ENCODE measurements around the gene USF2. TPM values are rescaled to one million over a fixed set of nuclear protein-coding genes. Genes with fewer than 3 reads are reported as not detected.
"Not testable (repeated sequence)": the region's sequence is repeated elsewhere in the genome, so short reads cannot be mapped to it uniquely, and the experiment has no call there.

USF2 gene
- total RNA-seq, 1 donor from 2014 or later = 137 TPM

GRCh38 chr19:35239597-35239996 lies 29.2 kb upstream of the USF2 start:
- intact Hi-C loops (cut with DNase I); DNase-seq (ENCODE audit: low spot score); ATAC-seq: not testable (repeated sequence)

- no peak for ATAC-seq
Measured at GRCh38 chr19:35240327-35240726, 28.4 kb upstream of the USF2 start.

DNA sequence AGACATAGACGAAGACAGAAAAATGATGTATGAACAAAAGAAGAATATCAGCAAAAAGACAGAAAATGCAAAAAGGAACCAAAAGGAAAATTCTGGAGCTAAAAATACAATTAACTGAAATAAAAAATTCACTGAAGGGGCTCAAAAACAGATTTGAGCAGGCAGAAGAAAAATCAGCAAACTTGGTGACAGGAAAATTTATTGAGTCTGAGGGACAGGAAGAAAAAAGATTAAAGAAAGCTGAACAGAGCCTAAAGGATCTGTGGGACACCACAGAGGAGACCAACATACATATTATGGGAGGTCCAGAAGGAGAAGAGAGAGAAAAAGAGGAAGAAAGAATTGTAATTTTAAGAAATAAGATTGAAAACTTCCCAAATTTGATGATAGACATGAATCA lies 27.3 kb upstream of the USF2 start:
- intact Hi-C loops (cut with DNase I) = no loop called here
- no peak for ATAC-seq

More at GRCh38 chr19:35240327-35240726, 28.4 kb upstream of the USF2 start:
- no peak for DNase-seq (ENCODE audit: low spot score)
- intact Hi-C loops (cut with DNase I) = no loop called here

GRCh38 chr19:35246466-35247092 lies 22.2 kb upstream of the USF2 start:
- intact Hi-C loops (cut with DNase I) = no loop called here
- ATAC-seq (no peak), DNase-seq (ENCODE audit: low spot score) (no peak)

More for the DNA sequence above, 27.3 kb upstream of the USF2 start:
- DNase-seq (ENCODE audit: low spot score) = no peak

DNA sequence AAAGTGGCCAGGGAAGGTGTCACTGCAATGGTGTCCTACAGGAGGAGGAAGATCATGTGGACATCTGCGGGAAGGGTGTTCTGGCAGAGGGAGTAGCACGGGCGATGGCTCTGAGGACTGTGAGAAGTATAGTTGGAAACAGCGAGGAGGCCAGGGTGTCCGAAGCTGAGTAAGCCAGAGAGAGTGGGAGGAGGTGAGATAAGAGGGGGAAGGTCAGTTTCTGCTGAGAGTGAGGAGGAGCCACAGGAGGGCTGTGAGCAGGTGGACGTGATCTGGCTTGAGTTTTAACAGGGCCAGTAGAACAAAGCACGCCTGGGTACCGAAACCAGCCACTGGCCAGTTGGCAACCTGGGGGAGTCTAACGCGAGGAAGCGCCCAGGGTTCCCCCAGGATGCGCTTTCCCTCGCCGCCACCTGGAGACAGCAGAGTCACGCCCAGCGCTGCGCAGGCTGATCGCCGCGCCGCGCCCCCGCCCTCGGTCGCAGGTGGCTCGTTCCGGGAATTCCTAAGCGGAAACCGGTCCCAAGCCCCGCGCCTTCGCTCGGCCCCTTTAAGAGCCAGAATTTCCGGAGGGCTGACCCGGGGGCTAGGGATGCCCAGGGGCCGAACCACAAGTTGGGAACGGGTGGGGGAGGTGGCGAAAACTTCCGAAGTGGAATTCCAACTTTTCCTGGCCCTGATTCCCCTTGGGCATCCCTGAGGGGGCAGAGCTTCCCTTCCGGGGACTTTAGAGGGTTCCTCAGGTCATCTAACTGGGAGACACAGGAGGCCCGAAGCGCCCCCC lies 21.0 kb upstream of the USF2 start:
- intact Hi-C loops (cut with DNase I) = no loop called here
- no peak for DNase-seq (ENCODE audit: low spot score)
- peak; percentile 53 for ATAC-seq

GRCh38 chr19:35248310-35249145 lies 20.2 kb upstream of the USF2 start, which contains the start of gene LSR:
TSS of gene LSR (plus strand) at chr19:35249002. CDS start at chr19:35249023, 21 bp downstream.
- DNase-seq (ENCODE audit: low spot score) = no peak
- intact Hi-C loops (cut with DNase I) = no loop called here

DNA sequence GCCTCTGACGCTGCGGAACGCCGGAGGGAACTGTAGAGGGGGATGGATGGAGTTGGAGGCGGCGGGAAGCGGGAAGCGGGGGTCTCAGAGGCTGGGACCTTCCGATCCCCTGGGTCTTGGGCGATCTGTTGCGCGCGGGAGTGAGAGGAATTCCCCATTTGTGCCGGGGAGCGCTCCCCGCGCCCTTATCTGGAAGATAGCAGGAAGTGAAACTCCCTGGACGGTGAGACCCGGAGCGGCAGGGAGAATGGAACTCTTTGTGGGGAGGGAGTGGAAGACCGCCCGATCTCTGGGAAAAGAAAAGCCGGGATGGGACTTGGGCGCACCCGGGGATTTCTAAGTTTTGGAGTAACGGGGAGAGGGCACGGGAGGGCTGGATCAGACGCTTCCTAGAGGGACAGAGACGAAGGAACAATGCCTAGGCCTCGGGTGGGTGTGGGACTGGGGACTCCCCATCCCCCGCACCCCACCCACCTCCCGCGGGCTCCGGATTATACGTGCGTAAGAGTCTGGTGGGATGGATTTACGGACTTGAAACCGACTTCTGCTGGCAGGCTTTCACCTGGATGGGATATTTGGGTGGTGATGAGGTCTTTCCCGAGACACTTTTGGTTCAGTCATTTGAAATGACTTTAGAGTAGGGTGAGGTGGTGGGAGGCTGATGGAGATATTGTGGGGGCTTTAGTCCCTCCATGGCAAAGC lies 19.5 kb upstream of the USF2 start:
- intact Hi-C loops (cut with DNase I) = no loop called here
- DNase-seq (ENCODE audit: low spot score) = no peak
- no peak for ATAC-seq

More at GRCh38 chr19:35248310-35249145, 20.2 kb upstream of the USF2 start, which contains the start of gene LSR:
- ATAC-seq = peak; percentile 65

DNA sequence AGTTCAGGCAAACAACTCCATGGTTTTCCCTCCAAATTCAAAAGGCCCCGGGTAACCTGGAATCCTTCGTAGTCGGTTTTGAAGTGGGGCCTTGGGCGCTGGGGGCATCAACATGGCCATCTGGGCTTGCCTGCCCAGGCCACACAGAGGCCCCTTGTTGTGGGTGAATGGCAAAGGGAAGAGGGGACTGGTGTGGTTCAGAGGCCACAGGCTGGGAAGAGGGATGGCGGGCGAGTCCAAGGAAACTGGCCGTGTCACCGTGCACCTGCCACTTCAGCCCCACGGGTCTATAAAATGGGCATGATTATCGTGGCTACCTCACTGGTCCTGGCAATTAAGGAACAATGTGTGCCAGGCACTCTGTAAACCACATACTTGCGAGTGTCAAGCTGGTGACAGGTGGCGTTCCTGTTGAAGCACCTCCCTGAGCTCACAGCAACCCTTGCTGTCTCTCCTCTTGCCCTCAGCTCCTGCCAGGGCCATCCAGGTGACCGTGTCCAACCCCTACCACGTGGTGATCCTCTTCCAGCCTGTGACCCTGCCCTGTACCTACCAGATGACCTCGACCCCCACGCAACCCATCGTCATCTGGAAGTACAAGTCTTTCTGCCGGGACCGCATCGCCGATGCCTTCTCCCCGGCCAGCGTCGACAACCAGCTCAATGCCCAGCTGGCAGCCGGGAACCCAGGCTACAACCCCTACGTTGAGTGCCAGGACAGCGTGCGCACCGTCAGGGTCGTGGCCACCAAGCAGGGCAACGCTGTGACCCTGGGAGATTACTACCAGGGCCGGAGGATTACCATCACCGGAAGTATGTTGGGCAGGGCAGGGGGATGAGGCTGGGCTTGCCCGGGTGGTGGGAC lies 18.7 kb upstream of the USF2 start:
- DNase-seq (ENCODE audit: low spot score) = no peak
- no peak for ATAC-seq
- intact Hi-C loops (cut with DNase I) = no loop called here

GRCh38 chr19:35251456-35251855 lies 17.3 kb upstream of the USF2 start:
- DNase-seq (ENCODE audit: low spot score) (no peak), ATAC-seq (no peak)
- intact Hi-C loops (cut with DNase I) = no loop called here

DNA sequence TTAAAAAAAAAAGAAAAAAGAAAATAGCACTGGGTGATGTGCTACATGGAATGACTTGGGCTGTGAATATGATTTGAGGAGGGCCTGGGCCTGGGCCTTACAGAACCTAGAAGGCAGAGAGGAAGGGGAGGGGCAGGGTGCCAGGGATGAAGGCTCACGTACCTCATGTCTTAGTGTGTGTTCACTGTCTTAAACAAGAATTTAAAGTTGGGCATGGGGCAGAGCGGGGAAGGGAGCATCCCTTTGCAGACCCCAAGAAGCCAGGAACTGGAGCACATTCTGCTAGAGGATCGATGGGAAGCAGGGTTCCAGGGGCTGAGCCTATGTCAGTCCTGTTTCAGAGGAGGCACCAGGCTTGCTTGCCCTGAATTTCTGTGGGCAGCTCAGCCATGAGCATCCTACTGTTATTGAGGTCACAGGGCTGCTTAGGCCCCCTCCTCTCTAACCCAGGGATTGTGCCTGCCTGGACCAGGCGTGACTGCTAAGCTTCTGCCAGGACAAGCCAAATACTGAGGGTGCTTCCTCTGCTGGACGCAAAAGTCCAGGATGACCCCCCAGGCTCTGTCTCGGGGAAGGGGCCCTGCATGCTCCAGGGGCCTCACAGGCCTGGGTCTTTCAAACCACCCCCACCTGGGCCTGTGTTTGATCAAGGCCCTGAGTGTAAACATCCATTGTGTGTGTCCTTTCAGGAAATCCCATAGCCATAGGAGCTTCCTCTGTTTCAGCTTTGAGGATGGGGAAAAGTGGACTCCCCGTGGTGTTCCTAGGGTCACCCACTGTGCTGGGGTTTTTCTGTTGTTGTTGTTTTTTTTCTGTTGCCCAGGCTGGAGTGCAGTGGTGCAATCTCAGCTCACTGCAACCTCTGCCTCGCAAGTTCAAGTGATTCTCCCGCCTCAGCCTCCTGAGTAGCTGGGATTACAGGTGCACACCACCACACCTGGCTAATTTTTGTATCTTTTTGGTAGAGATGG lies 15.2 kb upstream of the USF2 start:
- ATAC-seq = no peak
- no peak for DNase-seq (ENCODE audit: low spot score)
- intact Hi-C loops (cut with DNase I) = no loop called here

DNA sequence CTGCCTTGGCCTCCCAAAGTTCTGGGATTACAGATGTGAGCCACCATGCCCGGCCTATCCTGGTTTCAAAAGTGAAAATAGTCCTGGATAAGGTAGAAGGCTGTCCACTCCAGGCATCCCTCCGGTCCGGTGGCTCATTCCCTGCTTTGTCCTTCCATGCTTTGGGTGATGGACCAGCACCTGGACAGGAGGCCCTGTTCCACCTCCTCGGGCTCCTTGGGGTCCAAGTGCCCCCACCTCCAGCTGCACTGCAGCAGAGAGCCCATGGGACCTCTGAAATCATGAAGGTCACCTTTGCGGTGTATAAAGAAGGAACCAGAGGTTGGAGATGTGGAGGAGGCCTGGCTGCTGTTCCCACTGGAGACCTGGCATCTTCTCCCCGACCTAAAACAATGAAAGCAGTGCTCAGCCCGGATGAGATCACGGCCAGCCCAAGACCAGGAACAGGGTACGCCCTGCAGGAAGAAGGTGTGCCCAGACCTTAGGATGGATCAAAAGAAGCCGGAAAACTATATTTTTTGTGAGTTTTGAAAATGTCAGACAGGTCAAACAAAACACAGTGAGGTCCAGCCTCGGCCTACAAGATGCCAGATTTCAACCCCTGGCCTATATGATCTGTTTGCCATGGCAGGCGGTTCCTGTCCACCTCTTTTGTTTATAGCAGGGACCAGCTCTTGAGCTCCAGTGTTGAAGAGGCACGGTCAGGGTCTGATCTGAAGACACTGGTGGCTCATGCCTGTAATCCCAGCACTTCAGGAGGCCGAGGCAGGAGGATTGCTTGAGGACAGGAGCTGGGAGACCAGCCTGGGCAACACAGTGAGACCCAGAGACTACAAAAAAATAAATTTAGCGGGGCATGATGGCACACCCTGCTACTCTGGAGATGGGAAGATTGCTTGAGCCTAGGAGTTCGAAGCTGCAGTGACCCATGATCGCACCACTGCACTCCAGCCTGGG lies 14.1 kb upstream of the USF2 start:
- no peak for DNase-seq (ENCODE audit: low spot score)
- no peak for ATAC-seq
- intact Hi-C loops (cut with DNase I) = no loop called here

- intact Hi-C loops (cut with DNase I) = no loop called here
- ATAC-seq (no peak), DNase-seq (ENCODE audit: low spot score) (no peak)
Measured at GRCh38 chr19:35256566-35256965, 12.2 kb upstream of the USF2 start.

- no peak for ATAC-seq
- no peak for DNase-seq (ENCODE audit: low spot score)
- intact Hi-C loops (cut with DNase I) = no loop called here
Measured at GRCh38 chr19:35257113-35257461, 11.7 kb upstream of the USF2 start.

GRCh38 chr19:35260694-35261304 lies 8.0 kb upstream of the USF2 start:
- ATAC-seq (no peak), DNase-seq (ENCODE audit: low spot score) (peak; percentile 36)
- intact Hi-C loops (cut with DNase I) = no loop called here

GRCh38 chr19:35261356-35262100 lies 7.2 kb upstream of the USF2 start:
- no peak for ATAC-seq
- intact Hi-C loops (cut with DNase I) = no loop called here
- DNase-seq (ENCODE audit: low spot score) = peak; percentile 49

Measured in sciatic nerve (tissue), 2 donors.